D721Med (cell line): Measurements from ENCODE around the gene PZP.

Experiments
- DNase-seq: peaks from one replicate; pipeline ENCODE4 v3.0.0; 2011; ENCODE audit warnings: low spot score; ENCODE audit not compliant: insufficient read length
- FAIRE-seq: peaks from 2 replicates; lab custom pipeline; 2011; peaks lifted over from hg19 to GRCh38; lab: Jason Lieb, UNC
- TF ChIP-seq, protein P1 (sequence below): IDR thresholded peaks from 2 replicates; pipeline ENCODE4 v1.5.1; 2012; ENCODE audit warnings: mild to moderate bottlenecking, control low read depth; ENCODE audit not compliant: insufficient read depth; ENCODE audit errors: missing control alignments

PZP gene

DNA sequence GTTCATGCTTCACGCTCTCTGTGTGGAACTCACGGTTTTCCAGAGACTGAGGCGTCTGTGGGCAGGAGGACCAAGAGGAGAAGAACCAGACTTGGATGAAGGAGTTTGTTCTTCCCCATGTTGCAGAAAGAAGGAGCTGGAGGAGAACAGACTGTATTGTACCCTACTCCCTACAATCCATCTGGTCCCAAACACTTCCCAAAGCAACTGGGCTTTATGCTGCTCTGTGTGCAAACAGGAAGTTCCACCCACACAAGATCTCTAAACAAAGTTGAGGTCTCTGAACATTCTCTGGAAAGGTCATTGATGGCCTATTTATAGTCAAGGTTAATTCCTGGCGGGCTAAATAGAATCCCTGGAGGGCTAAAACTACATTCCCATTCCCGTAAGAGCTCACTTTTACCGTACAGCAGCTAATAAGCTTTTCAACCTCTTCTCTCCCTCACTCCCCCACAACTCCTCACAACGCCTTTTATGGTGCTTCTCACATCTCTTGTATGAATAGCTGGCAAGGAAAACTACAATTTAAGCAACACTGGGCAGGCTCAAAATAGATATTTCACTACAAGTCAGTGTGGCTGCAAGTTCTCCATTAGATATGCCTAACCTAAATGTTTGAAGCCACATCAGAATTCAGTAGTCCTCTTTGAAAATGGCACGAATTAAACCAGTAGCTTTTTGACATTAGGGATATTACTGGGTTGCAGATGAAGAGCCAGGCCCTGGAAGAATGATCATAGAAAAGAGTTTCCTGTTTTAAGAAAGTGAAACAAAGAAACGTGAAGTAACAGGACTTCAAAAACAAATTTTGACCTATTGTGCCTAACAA, 92.2 kb downstream of the PZP start, which contains the start of gene A2M:
Gene A2M, minus strand, starts transcription at position 189 of the 829 bp plus-strand sequence. Its CDS starts 70 bp downstream, at position 119.
- FAIRE-seq (no peak), DNase-seq (no peak)
- TF ChIP-seq, protein P1, sequence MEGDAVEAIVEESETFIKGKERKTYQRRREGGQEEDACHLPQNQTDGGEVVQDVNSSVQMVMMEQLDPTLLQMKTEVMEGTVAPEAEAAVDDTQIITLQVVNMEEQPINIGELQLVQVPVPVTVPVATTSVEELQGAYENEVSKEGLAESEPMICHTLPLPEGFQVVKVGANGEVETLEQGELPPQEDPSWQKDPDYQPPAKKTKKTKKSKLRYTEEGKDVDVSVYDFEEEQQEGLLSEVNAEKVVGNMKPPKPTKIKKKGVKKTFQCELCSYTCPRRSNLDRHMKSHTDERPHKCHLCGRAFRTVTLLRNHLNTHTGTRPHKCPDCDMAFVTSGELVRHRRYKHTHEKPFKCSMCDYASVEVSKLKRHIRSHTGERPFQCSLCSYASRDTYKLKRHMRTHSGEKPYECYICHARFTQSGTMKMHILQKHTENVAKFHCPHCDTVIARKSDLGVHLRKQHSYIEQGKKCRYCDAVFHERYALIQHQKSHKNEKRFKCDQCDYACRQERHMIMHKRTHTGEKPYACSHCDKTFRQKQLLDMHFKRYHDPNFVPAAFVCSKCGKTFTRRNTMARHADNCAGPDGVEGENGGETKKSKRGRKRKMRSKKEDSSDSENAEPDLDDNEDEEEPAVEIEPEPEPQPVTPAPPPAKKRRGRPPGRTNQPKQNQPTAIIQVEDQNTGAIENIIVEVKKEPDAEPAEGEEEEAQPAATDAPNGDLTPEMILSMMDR = no peak

DNA sequence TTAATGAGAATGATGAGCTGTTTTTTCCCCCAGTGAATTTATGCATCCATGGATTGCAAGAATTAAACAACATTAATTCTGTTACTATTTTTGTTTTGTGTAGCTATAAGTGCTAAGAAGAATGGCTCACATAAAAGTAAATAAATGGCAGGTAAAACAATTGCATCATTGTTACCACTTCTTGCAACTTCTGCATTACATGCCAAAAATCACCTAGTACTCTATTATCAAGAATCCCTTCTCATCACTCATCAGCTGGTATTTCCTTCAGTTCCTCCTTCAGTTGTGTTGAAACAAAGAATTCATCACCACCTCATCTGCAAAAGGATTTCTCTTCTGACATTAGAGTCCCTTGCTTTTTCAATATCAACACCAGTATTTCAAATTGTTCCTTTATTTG, 93.2 kb downstream of the PZP start:
- DNase-seq = no peak
- no peak for FAIRE-seq
- TF ChIP-seq, protein P1 = no peak

DNA sequence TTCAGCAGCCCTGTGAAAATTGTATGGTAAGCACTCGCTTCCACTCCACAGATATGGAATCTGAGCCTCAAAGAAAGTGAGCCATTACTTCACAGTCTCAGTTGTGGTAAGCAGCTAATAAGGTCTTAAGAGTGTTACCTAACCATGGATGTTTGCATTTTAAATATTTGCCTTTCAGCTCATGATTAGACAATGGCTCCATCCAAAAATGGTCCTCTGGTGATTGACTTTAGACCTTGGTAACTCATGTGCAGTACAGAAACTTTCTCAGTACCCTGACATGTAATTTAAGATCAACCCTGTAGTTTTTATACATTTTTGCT, 94.2 kb downstream of the PZP start:
- no peak for FAIRE-seq
- DNase-seq = no peak
- TF ChIP-seq, protein P1 = no peak

DNA sequence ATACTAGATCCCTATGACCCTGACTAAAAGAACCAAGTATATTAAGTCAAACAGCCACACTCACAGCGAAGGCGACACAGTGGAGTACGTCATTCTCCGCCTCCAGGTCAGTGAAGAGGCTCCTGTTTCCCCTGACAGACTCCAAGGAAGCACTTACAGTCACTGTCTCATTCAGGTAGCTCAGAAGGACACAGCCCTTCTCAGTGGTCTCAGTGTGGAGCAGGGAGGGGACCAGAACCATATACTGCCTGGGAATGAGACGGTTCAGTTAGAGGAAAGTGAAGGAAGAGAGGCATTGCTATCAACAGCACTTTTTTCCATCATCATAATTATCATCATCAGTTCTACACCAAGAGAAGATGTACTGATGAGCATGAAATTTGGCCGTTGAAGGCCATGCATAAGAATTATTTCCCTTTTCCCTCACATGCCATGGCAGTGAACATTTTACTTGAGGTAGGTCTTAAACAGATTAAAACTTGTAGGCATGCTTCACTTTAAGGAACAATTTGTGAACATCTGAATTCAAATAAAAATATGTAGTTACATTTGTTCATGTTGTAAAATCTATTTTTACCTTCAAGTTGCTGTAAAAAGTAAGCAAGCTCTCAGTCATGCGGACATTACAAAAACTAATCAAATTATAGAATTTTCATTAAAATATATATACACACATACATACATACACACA, 94.8 kb downstream of the PZP start:
- DNase-seq (no peak), FAIRE-seq (no peak)
- TF ChIP-seq, protein P1 = no peak

DNA sequence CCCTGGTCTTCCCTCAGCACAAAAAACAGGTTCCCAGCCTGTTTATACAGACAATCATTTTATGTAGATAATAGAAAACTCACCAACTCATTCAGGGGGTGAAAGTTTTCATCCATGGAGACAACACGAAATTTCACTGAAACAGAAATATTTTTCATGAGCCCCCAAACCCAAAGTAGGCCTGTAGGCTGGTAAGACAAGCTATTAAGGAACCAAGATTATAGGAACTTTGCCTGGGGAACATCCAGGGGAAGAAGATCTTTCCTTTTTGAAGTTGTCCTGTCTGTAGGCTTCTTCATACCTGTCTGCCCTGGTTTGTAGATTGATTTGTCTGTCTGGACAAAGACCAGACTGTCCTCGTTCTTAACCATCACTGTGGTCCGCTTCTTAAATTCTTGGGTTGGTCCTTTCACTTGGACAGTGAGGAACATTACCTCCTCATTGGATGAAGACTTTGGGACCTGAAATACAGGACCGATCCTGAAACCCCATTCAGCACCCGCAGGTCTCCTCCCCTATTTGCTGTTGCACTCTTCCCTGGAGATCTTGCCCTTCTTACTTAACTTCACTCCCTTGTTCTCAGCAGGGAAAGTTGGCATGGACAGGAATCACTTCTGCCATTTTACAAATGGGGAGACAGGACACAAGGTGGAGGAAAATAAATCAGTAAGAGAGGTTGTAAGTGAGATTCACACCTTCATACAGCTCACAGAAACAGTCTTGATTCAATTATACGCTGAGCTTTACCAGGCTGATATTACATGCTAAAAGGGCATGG, 95.9 kb downstream of the PZP start:
- DNase-seq (no peak), FAIRE-seq (no peak)
- TF ChIP-seq, protein P1 = no peak

DNA sequence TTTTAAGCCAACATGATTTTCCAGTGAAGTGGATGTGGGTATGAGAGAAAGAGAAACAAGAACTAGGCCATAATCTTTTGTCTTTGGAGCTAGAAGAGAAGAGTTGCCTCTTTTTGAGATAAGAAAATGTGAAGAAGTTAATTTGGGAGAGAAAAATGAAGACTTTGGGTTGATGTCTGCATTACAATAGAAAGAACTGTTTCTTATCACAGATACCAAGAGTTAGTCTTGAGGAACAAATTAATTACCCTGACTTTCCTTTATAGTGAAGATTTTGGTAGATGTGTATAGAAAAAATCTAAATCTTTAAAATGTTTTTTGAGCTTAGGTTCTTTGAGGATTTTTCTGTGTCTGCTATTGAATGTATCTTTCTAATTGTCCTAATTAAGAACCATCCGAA, 96.7 kb downstream of the PZP start:
- no peak for FAIRE-seq
- TF ChIP-seq, protein P1 = no peak
- DNase-seq = no peak
